ENCODE results near the gene POLD4.

DNA sequence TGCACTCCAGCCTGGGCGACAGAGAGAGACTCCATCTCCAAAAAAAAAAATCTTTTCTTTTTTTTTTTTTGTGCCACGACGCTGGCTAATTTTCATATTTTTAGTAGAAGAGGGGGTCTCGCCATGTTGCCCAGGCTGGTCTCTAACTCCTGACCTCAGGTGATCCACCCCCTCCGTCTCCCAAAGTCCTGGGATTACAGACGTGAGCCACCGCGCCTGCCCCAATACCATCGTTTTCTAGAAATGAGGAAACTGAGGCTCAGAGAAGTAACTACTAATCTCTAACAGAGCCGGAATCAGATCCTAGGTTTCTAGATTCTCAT is 36.5 kb downstream of the POLD4 start:
- TF ChIP-seq POLR2AphosphoS5 (IDR thresholded peaks at IDR 0.05; ENCODE audit: low read depth, low read length) = no peak
- TF ChIP-seq, protein P1, sequence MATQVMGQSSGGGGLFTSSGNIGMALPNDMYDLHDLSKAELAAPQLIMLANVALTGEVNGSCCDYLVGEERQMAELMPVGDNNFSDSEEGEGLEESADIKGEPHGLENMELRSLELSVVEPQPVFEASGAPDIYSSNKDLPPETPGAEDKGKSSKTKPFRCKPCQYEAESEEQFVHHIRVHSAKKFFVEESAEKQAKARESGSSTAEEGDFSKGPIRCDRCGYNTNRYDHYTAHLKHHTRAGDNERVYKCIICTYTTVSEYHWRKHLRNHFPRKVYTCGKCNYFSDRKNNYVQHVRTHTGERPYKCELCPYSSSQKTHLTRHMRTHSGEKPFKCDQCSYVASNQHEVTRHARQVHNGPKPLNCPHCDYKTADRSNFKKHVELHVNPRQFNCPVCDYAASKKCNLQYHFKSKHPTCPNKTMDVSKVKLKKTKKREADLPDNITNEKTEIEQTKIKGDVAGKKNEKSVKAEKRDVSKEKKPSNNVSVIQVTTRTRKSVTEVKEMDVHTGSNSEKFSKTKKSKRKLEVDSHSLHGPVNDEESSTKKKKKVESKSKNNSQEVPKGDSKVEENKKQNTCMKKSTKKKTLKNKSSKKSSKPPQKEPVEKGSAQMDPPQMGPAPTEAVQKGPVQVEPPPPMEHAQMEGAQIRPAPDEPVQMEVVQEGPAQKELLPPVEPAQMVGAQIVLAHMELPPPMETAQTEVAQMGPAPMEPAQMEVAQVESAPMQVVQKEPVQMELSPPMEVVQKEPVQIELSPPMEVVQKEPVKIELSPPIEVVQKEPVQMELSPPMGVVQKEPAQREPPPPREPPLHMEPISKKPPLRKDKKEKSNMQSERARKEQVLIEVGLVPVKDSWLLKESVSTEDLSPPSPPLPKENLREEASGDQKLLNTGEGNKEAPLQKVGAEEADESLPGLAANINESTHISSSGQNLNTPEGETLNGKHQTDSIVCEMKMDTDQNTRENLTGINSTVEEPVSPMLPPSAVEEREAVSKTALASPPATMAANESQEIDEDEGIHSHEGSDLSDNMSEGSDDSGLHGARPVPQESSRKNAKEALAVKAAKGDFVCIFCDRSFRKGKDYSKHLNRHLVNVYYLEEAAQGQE (IDR thresholded peaks at IDR 0.05; ENCODE audit: insufficient read depth in 1 of 2, low read depth in 2 of 2, low read length in 2 of 2) = no peak
